Head of caudate nucleus (tissue), 42 donors: Measurements from ENCODE around the gene EFCAB13.
"Not testable (repeated sequence)": the region's sequence is repeated elsewhere in the genome, so short reads cannot be mapped to it uniquely, and the experiment has no call there.

Experiments
- DNase-seq, 42 donors: peaks; one replicate each; pipeline versions ENCODE4 v3.0.0 to v3.0.0-alpha.2; 2020 to 2021; ENCODE audit warnings: mixed read lengths in 7 of 42
- intact Hi-C: fragments of 100-400 bp; cut with DNase I; formaldehyde crosslinking; loops from one replicate; pipeline ENCODE4 v1.15.0; 2022

The EFCAB13 gene

DNA sequence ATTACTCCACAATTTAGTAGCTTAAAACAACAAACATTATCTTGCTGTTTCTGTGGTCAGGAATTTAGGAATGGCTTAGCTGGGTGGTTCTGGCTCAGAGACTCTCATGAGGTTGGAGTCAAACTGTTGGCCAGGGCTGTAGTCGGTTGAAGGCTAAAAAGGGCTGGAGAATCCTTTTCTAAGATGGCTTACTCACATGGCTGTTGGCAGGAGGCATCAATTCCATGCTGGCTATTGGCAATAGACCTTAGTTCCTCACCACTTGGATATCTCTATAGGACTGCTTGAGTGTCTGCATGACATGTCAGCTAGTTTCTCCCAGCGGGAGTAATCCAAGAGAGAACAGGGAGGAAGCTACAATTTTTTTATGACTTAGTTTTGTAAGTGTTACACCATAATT lies 6.6 kb upstream of the EFCAB13 start:
- intact Hi-C loops, result loop anchor here (2.0 kb wide), 1 partner anchor 86 kb away; no protein-coding TSS in a partner anchor

GRCh38 chr17:47318197-47318918 lies 5.4 kb upstream of the EFCAB13 start:
- intact Hi-C loops, result no loop called here
- DNase-seq, result no peak

More for the DNA sequence above, 6.6 kb upstream of the EFCAB13 start:
- no peak for DNase-seq

- DNase-seq, result no peak
- intact Hi-C loops, result no loop called here
These were observed 2.8 kb upstream of the EFCAB13 start for GRCh38 chr17:47320879-47321502.

DNA sequence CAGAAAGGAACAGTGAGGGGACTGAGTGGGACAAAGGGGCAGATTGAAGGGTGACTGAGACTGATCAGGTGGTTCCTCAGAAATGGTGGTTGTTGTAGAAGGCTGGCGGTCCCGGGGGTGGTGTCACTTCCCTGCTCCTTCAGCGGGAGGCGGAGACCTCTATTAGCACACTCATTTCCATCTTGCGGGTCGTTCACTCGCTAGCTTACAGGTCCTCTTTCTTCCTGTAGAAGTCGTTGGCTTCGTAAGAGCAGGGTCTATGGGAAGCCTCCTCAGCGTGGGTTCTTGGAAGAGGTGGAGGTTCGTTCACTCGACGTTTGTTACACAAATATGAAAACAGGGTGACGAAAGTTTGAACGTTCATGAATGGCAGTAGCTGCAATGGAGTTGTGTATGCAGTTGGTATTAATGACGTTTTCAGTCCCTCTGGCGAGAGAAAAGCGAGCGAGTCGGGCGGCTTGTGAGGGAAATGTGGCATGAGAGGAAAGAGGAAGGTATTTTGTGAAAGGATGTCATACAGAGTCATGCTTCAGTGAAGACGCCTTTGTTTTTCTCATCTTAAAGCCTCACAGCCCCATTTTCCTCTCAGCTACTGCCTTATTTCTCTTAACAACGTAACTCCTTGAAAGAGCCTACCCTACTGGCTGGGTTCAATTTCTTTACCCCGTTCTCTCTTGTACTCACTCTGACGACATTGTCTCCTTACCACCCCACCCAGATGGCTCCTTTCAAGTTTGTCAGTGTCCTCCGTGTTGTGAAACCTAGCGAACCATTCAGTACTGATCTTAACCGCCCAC lies 667 bp downstream of the EFCAB13 start:
- intact Hi-C loops, result no loop called here
- peak in 30 of 42 donors; percentile 8 to 58 (median 26) for DNase-seq

DNA sequence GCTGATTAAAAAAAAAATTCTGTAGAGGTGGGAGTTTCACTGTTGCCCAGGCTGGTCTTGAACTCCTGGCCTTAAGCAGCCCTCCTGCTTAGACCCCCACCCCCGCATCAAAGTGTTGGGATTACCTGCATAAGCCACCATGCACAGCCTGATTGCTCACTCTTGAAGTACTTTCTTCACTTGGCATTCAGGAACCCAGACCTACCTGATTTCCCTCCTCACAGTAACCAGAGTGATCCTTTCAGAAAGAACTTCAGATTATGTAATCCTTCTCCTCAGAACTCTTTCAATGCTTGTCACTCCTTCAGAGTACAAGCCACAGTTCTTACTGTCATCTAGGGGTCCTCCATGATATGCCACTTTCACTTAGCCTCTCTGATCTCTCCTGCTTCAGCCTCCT lies 1.4 kb downstream of the EFCAB13 start:
- intact Hi-C loops, result no loop called here
- no peak for DNase-seq

DNA sequence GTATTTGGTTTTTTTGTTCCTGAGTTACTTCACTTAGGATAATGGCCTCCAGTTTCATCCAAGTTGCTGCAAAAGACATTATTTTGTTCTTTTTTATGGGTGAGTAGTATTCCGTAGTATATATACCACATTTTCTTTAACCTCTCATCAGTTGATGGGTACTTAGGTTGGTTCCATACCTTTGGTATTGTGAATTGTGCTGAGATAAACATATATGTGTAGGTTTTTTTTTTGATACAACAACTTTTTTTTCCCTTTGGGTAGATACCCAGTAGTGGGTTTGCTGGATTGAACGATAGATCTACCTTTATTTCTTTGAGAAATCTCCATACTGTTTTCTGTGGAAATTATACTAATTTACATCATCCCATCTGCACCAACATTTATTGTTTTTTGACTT lies 6.8 kb downstream of the EFCAB13 start:
- no peak for DNase-seq
- intact Hi-C loops, result no loop called here

- intact Hi-C loops, result no loop called here
These were observed 8.5 kb downstream of the EFCAB13 start for GRCh38 chr17:47332287-47332686.

GRCh38 chr17:47335101-47335936 lies 11.6 kb downstream of the EFCAB13 start:
- DNase-seq, result no peak
- intact Hi-C loops, result no loop called here

More at GRCh38 chr17:47332287-47332686, 8.5 kb downstream of the EFCAB13 start:
- no peak for DNase-seq

DNA sequence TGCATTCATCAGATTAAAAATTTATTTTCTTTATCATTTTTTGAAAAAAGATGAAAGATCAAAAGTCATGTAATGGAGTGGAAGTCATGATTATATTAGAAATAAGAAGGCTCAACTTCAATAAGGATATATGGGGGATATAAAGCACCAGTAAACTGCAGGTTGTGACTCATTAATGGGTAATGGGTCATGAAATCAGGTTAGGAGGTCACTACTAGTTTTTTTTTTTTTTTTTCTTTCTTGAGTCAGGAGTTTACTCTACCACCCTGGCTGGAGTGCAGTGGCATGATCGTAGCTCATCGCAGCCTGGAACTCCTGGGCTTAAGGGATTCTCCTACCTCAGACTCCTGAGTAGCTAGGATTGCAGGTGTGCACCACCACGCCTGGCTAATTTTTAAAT lies 14.3 kb downstream of the EFCAB13 start:
- intact Hi-C loops, result no loop called here
- DNase-seq, result no peak

DNA sequence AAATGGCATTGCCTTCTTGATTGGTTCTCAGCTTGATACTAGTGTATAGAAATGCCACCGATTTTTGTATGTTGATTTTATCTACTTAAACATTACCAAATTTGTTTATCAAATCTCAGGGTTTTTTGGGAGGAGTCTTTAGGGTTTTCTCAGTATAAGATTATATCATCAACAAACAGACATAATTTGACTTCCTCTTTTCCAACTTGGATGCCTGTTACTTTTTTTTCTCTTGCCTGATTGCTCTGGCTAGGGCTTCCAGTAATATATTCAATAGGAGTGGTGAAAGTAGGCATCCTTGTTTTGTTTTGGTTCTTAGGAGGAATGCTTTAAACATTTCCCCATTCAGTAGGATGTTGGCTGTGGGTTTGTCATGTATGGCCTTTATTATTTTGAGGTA lies 29.1 kb downstream of the EFCAB13 start:
- DNase-seq, result no peak
- intact Hi-C loops, result no loop called here

- no peak for DNase-seq
- intact Hi-C loops, result no loop called here
These were observed 34.9 kb downstream of the EFCAB13 start for GRCh38 chr17:47358652-47359051.

- intact Hi-C loops, result no loop called here
- DNase-seq, result no peak
These were observed 39.4 kb downstream of the EFCAB13 start for GRCh38 chr17:47363171-47363570.

GRCh38 chr17:47367257-47367656 lies 43.5 kb downstream of the EFCAB13 start:
- intact Hi-C loops, result no loop called here
- DNase-seq, result no peak

DNA sequence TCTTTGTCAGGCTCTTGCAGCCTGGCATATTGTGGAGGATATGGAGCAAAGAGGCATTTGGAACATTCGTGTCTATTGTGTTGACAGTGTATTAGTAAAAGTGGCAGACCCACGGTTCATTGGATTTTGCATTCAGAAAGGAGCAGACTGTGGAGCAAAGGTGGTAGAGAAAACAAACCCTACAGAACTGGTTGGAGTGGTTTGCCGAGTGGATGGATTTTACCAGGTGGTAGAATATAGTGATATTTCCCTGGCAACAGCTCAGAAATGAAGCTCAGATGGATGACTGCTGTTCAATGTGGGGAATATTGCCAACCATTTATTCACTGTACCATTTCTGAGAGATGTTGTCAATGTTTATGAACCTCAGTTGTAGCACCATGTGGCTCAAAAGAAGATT lies 44.5 kb downstream of the EFCAB13 start:
- DNase-seq, result no peak
- intact Hi-C loops, result no loop called here

GRCh38 chr17:47370899-47371298 lies 47.1 kb downstream of the EFCAB13 start:
- intact Hi-C loops, DNase-seq: not testable (repeated sequence)

DNA sequence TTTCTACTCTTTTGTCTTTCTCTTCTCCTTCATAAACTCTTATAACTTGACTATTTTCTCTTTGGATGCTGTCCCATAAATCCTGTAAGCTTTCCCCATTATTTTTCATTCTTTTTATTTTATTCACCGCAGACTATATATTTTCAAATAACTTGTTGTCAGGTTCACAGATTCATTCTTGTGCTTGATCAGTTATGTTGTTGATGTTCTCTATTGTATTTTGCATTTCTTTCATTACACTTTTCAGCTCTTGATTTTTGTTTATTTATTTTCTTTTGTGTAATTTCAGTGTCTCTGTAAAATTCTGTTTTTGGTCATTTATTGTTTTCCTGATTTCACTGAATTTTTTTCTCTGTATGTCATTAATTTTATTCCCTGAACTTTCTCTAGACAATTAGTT lies 49.2 kb downstream of the EFCAB13 start:
- intact Hi-C loops, result no loop called here
- no peak for DNase-seq

GRCh38 chr17:47376247-47376646 lies 52.5 kb downstream of the EFCAB13 start:
- intact Hi-C loops, result no loop called here
- DNase-seq, result no peak

GRCh38 chr17:47388825-47389224 lies 65.1 kb downstream of the EFCAB13 start:
- intact Hi-C loops, result no loop called here
- DNase-seq, result no peak

DNA sequence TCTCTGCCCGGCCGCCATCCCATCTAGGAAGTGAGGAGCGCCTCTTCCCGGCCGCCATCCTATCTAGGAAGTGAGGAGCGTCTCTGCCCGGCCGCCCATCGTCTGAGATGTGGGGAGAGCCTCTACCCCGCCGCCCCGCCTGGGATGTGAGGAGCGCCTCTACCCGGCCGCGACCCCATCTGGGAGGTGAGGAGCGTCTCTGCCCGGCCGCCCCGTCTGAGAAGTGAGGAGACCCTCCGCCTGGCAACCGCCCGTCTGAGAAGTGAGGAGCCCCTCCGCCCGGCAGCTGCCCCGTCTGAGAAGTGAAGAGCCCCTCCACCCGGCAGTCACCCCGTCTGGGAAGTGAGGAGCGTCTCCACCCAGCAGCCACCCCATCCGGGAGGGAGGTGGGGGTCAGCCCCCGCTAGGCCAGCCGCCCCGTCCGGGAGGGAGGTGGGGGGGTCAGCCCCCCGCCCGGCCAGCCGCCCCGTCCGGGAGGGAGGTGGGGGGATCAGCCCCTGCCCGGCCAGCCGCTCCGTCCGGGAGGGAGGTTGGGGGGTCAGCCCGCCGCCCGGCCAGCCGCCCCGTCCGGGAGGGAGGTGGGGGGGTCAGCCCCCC lies 73.9 kb downstream of the EFCAB13 start:
- DNase-seq, intact Hi-C loops: not testable (repeated sequence)
